DMS 273 (cell line): ENCODE data around the gene RBMXL3.

Source experiments
- DNase-seq: peaks from one replicate; lab custom pipeline; 2025; ENCODE audit not compliant: unreplicated experiment; lab: John Stamatoyannopoulos, UW

Gene RBMXL3

GRCh38 chrX:115233497-115234455 is 44.6 kb downstream of the RBMXL3 start, which contains the start of gene LRCH2:
TSS of gene LRCH2 (minus strand) at chrX:115234096. CDS start at chrX:115234041, 55 bp downstream.
- peak; percentile 40 for DNase-seq

GRCh38 chrX:115234461-115234860 is 45.3 kb downstream of the RBMXL3 start:
- DNase-seq: no peak

- no peak for DNase-seq
Observed at GRCh38 chrX:115236560-115236959, 47.4 kb downstream of the RBMXL3 start.

- DNase-seq: no peak
Observed at GRCh38 chrX:115237056-115237455, 47.8 kb downstream of the RBMXL3 start.
